ENCODE measurements around the gene CYP2B6. TPM values are rescaled to one million over a fixed set of nuclear protein-coding genes. Genes with fewer than 3 reads are reported as not detected.
"Not testable (repeated sequence)": the region's sequence is repeated elsewhere in the genome, so short reads cannot be mapped to it uniquely, and the experiment has no call there.

The CYP2B6 gene
- total RNA-seq, 1 experiment from 2014 or later: not detected

- ChIA-PET CTCF (no interaction called here), POLR2A (no interaction called here)
- no peak for DNase-seq (ENCODE audit: unreplicated experiment)
- Mint-ChIP-seq H3K36me3 (ENCODE audit: insufficient read depth, unreplicated experiment) (no peaks in the 10 kb centered on the region), H3K4me3 (ENCODE audit: unreplicated experiment) (no peak overlapping the region), H3K4me1 (ENCODE audit: insufficient read depth, unreplicated experiment) (no peaks in the 10 kb centered on the region), H3K27ac (ENCODE audit: low read depth, unreplicated experiment) (no peak overlapping the region), H3K9me3 (ENCODE audit: unreplicated experiment) (no peaks in the 10 kb centered on the region), H3K27me3 (ENCODE audit: insufficient read depth, unreplicated experiment) (peaks cover 74% of the 10 kb centered on the region)
- intact Hi-C loops (cut with micrococcal nuclease): no loop called here
- TF ChIP-seq CTCF (IDR thresholded peaks at IDR 0.05; ENCODE audit: unreplicated experiment): no peak
- BruUV-seq (replicated peaks): no TSS peak
Observed at GRCh38 chr19:41039806-41040205, 48.7 kb downstream of the CYP2B6 start.

GRCh38 chr19:41045095-41045494 lies 54.0 kb downstream of the CYP2B6 start:
- H3K4me1 Mint-ChIP-seq (ENCODE audit: insufficient read depth, unreplicated experiment); H3K4me3 Mint-ChIP-seq (ENCODE audit: unreplicated experiment); CTCF ChIA-PET; BruUV-seq (replicated peaks); intact Hi-C loops (cut with micrococcal nuclease); H3K36me3 Mint-ChIP-seq (ENCODE audit: insufficient read depth, unreplicated experiment); DNase-seq (ENCODE audit: unreplicated experiment); H3K9me3 Mint-ChIP-seq (ENCODE audit: unreplicated experiment); H3K27ac Mint-ChIP-seq (ENCODE audit: low read depth, unreplicated experiment): not testable (repeated sequence)
- peaks cover 86% of the 10 kb centered on the region for H3K27me3 Mint-ChIP-seq (ENCODE audit: insufficient read depth, unreplicated experiment)
- POLR2A ChIA-PET: interaction anchor here (0.7 kb wide), 1 partner anchor 74 kb away, joined by 3 read pairs; no protein-coding TSS in a partner anchor

GRCh38 chr19:41050426-41050825 lies 59.3 kb downstream of the CYP2B6 start:
- no peaks in the 10 kb centered on the region for H3K36me3 Mint-ChIP-seq (ENCODE audit: insufficient read depth, unreplicated experiment)
- H3K27me3 Mint-ChIP-seq (ENCODE audit: insufficient read depth, unreplicated experiment): peaks cover 95% of the 10 kb centered on the region
- no peak overlapping the region for H3K27ac Mint-ChIP-seq (ENCODE audit: low read depth, unreplicated experiment)
- no peaks in the 10 kb centered on the region for H3K4me1 Mint-ChIP-seq (ENCODE audit: insufficient read depth, unreplicated experiment)
- TF ChIP-seq CTCF (IDR thresholded peaks at IDR 0.05; ENCODE audit: unreplicated experiment): no peak
- no peaks in the 10 kb centered on the region for H3K9me3 Mint-ChIP-seq (ENCODE audit: unreplicated experiment)
- BruUV-seq (replicated peaks): no TSS peak
- intact Hi-C loops (cut with micrococcal nuclease): no loop called here
- ChIA-PET CTCF (interaction anchor here (0.6 kb wide), 1 partner anchor 128 kb away, joined by 5 read pairs; no protein-coding TSS in a partner anchor), POLR2A (no interaction called here)
- H3K4me3 Mint-ChIP-seq (ENCODE audit: unreplicated experiment): no peak overlapping the region
- no peak for DNase-seq (ENCODE audit: unreplicated experiment)

GRCh38 chr19:41052162-41052561 lies 61.1 kb downstream of the CYP2B6 start:
- DNase-seq (ENCODE audit: unreplicated experiment); H3K4me1 Mint-ChIP-seq (ENCODE audit: insufficient read depth, unreplicated experiment); intact Hi-C loops (cut with micrococcal nuclease); H3K36me3 Mint-ChIP-seq (ENCODE audit: insufficient read depth, unreplicated experiment); H3K9me3 Mint-ChIP-seq (ENCODE audit: unreplicated experiment); H3K4me3 Mint-ChIP-seq (ENCODE audit: unreplicated experiment); POLR2A ChIA-PET; BruUV-seq (replicated peaks); H3K27ac Mint-ChIP-seq (ENCODE audit: low read depth, unreplicated experiment): not testable (repeated sequence)
- peaks cover 99% of the 10 kb centered on the region for H3K27me3 Mint-ChIP-seq (ENCODE audit: insufficient read depth, unreplicated experiment)
- CTCF ChIA-PET: interaction anchor here (0.6 kb wide), 1 partner anchor 256 kb away, joined by 3 read pairs; no protein-coding TSS in a partner anchor

GRCh38 chr19:41053331-41053730 lies 62.2 kb downstream of the CYP2B6 start:
- peaks cover 94% of the 10 kb centered on the region for H3K27me3 Mint-ChIP-seq (ENCODE audit: insufficient read depth, unreplicated experiment)
- BruUV-seq (replicated peaks); H3K4me1 Mint-ChIP-seq (ENCODE audit: insufficient read depth, unreplicated experiment); H3K9me3 Mint-ChIP-seq (ENCODE audit: unreplicated experiment); intact Hi-C loops (cut with micrococcal nuclease); H3K36me3 Mint-ChIP-seq (ENCODE audit: insufficient read depth, unreplicated experiment); DNase-seq (ENCODE audit: unreplicated experiment); H3K4me3 Mint-ChIP-seq (ENCODE audit: unreplicated experiment); H3K27ac Mint-ChIP-seq (ENCODE audit: low read depth, unreplicated experiment); POLR2A ChIA-PET: not testable (repeated sequence)
- CTCF ChIA-PET: interaction anchor here (0.6 kb wide), 1 partner anchor 783 kb away, joined by 3 read pairs; no protein-coding TSS in a partner anchor
